Activated CD4-positive, alpha-beta T cell treated with anti-CD3 and anti-CD28 coated beads, Interleukin-2, amount 50 U/mL, for 1 hour (primary cell): Measurements from ENCODE around the gene CHST8.

ENCODE experiments used
- DNase-seq: peaks from one replicate; pipeline ENCODE4 v3.0.0-alpha.2; 2020

The CHST8 gene

GRCh38 chr19:33675501-33676124 lies 53.9 kb downstream of the CHST8 start:
- DNase-seq = no peak

- DNase-seq = no peak
These were observed 55.4 kb downstream of the CHST8 start for GRCh38 chr19:33676999-33677665.

GRCh38 chr19:33677745-33678426 lies 56.1 kb downstream of the CHST8 start:
- DNase-seq = no peak

GRCh38 chr19:33678796-33679585 lies 57.2 kb downstream of the CHST8 start:
- no peak for DNase-seq

GRCh38 chr19:33679696-33680095 lies 57.9 kb downstream of the CHST8 start:
- no peak for DNase-seq

- no peak for DNase-seq
These were observed 59.4 kb downstream of the CHST8 start for GRCh38 chr19:33681081-33681680.

- no peak for DNase-seq
These were observed 62.3 kb downstream of the CHST8 start for GRCh38 chr19:33683881-33684537.

- DNase-seq = no peak
These were observed 62.9 kb downstream of the CHST8 start for GRCh38 chr19:33684538-33685232.

- DNase-seq = no peak
These were observed 63.8 kb downstream of the CHST8 start for GRCh38 chr19:33685541-33685940.

GRCh38 chr19:33686262-33686661 lies 64.5 kb downstream of the CHST8 start:
- no peak for DNase-seq

- DNase-seq = no peak
These were observed 65.1 kb downstream of the CHST8 start for GRCh38 chr19:33686687-33687480.

- no peak for DNase-seq
These were observed 65.9 kb downstream of the CHST8 start for GRCh38 chr19:33687481-33688170.

- no peak for DNase-seq
These were observed 66.6 kb downstream of the CHST8 start for GRCh38 chr19:33688171-33688992.

- no peak for DNase-seq
These were observed 67.5 kb downstream of the CHST8 start for GRCh38 chr19:33689138-33689746.

GRCh38 chr19:33689868-33690267 lies 68.1 kb downstream of the CHST8 start:
- DNase-seq = no peak

- no peak for DNase-seq
These were observed 68.8 kb downstream of the CHST8 start for GRCh38 chr19:33690378-33691029.

GRCh38 chr19:33691030-33691427 lies 69.3 kb downstream of the CHST8 start:
- DNase-seq = no peak

- no peak for DNase-seq
These were observed 70.0 kb downstream of the CHST8 start for GRCh38 chr19:33691736-33692135.
